ENCODE data around the gene TULP4. TPM values are rescaled to one million over a fixed set of nuclear protein-coding genes. Genes with fewer than 3 reads are reported as not detected.

The TULP4 gene
- total and polyA plus RNA-seq, 2 of the 8 experiments (the other 6 are each of a cell fraction or from before 2014, with no cell fraction given): 7.7 to 51.6 TPM

GRCh38 chr6:158322724-158323560, 10.7 kb downstream of the TULP4 start:
- Histone ChIP-seq H4K91ac (replicated peaks; ENCODE audit: insufficient read length, low read length) (no peak overlapping the region), H2BK120ac (replicated peaks; ENCODE audit: low read depth, low read length) (no peak overlapping the region), H3K79me1 (ENCODE audit: low read depth, low read length) (0 out of 2 replicates have a peak, but pooled peaks cover 3% of the 10 kb centered on the region), H3K27ac (ENCODE audit: low read depth, low read length) (no peak overlapping the region), H4K20me1 (replicated peaks in 1 of 2; ENCODE audit: control insufficient read depth in 1 of 2, insufficient read depth in 2 of 2, low read length in 2 of 2) (peaks cover 0 to 2% of the 10 kb centered on the region in 2 experiments), H3K23me2 (ENCODE audit: low read depth, low read length) (no peaks in the 10 kb centered on the region), H4K5ac (ENCODE audit: insufficient read length, low read depth, low read length) (no peak overlapping the region), H2BK15ac (ENCODE audit: low read length) (no peak overlapping the region), H2BK12ac (ENCODE audit: low read depth, low read length) (no peak overlapping the region), H3K9me3 (ENCODE audit: insufficient read depth in 2 of 2, low read depth in 1 of 2, low read length in 1 of 2) (no peaks in the 10 kb centered on the region), H3K4me3 (ENCODE audit: extremely low read depth in 1 of 4, insufficient read depth in 2 of 4, low read depth in 3 of 4, low read length in 4 of 4) (no peak overlapping the region), H3K36me3 (ENCODE audit: control insufficient read depth in 2 of 4, insufficient read depth in 4 of 4, low read length in 3 of 4) (no peaks in the 10 kb centered on the region), H2AK5ac (ENCODE audit: low read depth, low read length) (no peak overlapping the region), H2BK20ac (ENCODE audit: low read length) (no peak overlapping the region), H2BK5ac (ENCODE audit: low read depth, low read length) (no peak overlapping the region), H3K9ac (replicated peaks in 1 of 4; ENCODE audit: extremely low read depth in 1 of 4, low read depth in 3 of 4, low read length in 3 of 4) (no peak overlapping the region), H3K4me2 (ENCODE audit: insufficient read depth in 1 of 2, low read depth in 2 of 2, low read length in 2 of 2) (peak overlapping the region in 1 of 2 experiments; percentile 30; a peak in 1 of 4 replicates), H4K8ac (ENCODE audit: extremely low read depth, insufficient read depth, low read length) (no peak overlapping the region), H2AFZ (ENCODE audit: low read length) (no peak overlapping the region), H3K56ac (replicated peaks; ENCODE audit: insufficient read length, low read depth, low read length) (no peak overlapping the region), H3K14ac (ENCODE audit: insufficient read length) (no peak overlapping the region), H3K4me1 (replicated peaks in 1 of 4; ENCODE audit: control insufficient read depth in 3 of 4, insufficient read depth in 4 of 4, low read length in 3 of 4) (peaks cover 0 to 9% (median 4%) of the 10 kb centered on the region in 4 experiments; a peak in 3 of 7 replicates), H3K4ac (replicated peaks; ENCODE audit: insufficient read length, low read depth, low read length) (no peak overlapping the region), H3K23ac (ENCODE audit: insufficient read length) (no peak overlapping the region), H3K79me2 (ENCODE audit: control insufficient read depth in 1 of 2, insufficient read depth in 2 of 2, low read length in 2 of 2) (peaks cover 4 to 71% of the 10 kb centered on the region in 2 experiments), H3K27me3 (replicated peaks in 1 of 4; ENCODE audit: control insufficient read depth in 3 of 4, extremely low read depth in 1 of 4, insufficient read depth in 3 of 4, low read length in 3 of 4) (no peaks in the 10 kb centered on the region), H3K18ac (ENCODE audit: extremely low read depth, low read length) (no peak overlapping the region)
- DNase-seq (ENCODE audit: low read depth in 1 of 2, low spot score in 2 of 2): no peak
- no peak for FAIRE-seq
- TF ChIP-seq, protein P1, sequence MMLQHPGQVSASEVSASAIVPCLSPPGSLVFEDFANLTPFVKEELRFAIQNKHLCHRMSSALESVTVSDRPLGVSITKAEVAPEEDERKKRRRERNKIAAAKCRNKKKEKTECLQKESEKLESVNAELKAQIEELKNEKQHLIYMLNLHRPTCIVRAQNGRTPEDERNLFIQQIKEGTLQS (IDR thresholded peaks at IDR 0.05; ENCODE audit: insufficient read depth, low read depth, low read length): no peak
- TF ChIP-seq, protein P2, sequence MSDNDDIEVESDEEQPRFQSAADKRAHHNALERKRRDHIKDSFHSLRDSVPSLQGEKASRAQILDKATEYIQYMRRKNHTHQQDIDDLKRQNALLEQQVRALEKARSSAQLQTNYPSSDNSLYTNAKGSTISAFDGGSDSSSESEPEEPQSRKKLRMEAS (IDR thresholded peaks at IDR 0.05): 0 out of 2 replicates have a peak, but pooled peaks have one; percentile 25
- ChIA-PET CTCF (ENCODE audit: partially characterized antibody) (no interaction called here), POLR2A (ENCODE audit: partially characterized antibody) (no interaction called here)
- WGBS, 2 experiments (ENCODE audit: extremely low coverage in 1 of 2, insufficient coverage in 1 of 2, insufficient read length in 1 of 2, insufficient replicate concordance in 2 of 2, low coverage in 1 of 2, low lambda C conversion rate in 2 of 2, missing lambda C conversion rate in 1 of 2): 75% methylated on average over 11 of the region's 11 CpGs; no CpG with 5 or more reads in 1 of the 2 experiments
